Osteocyte (in vitro differentiated cells): ENCODE data around the gene SUGP1. TPM values are rescaled to one million over a fixed set of nuclear protein-coding genes. Genes with fewer than 3 reads are reported as not detected.

Source experiments
- DNase-seq: peaks from one replicate; pipeline ENCODE4 v3.0.0; 2021; ENCODE audit warnings: mixed read lengths; ENCODE audit not compliant: unreplicated experiment; ENCODE audit errors: extremely low spot score
- H3K27ac Mint-ChIP-seq: one replicate; pipeline ENCODE4 v1.8.0; 2021; ENCODE audit warnings: mild to moderate bottlenecking, mixed read lengths; ENCODE audit not compliant: unreplicated experiment
- H3K27me3 Mint-ChIP-seq: one replicate; pipeline ENCODE4 v1.8.0; 2021; ENCODE audit warnings: mixed read lengths; ENCODE audit not compliant: unreplicated experiment
- H3K36me3 Mint-ChIP-seq: one replicate; pipeline ENCODE4 v1.8.0; 2021; ENCODE audit warnings: mixed read lengths; ENCODE audit not compliant: unreplicated experiment
- H3K4me1 Mint-ChIP-seq: one replicate; pipeline ENCODE4 v1.8.0; 2021; ENCODE audit warnings: mixed read lengths; ENCODE audit not compliant: unreplicated experiment
- H3K4me3 Mint-ChIP-seq: one replicate; pipeline ENCODE4 v1.8.0; 2021; ENCODE audit warnings: mild to moderate bottlenecking, moderate library complexity, mixed read lengths; ENCODE audit not compliant: unreplicated experiment
- H3K9me3 Mint-ChIP-seq: one replicate; pipeline ENCODE4 v1.8.0; 2021; ENCODE audit warnings: mixed read lengths; ENCODE audit not compliant: unreplicated experiment
- CTCF ChIP-seq: fragments of 200-600 bp; sonication (generic); IDR thresholded peaks from 2 replicates; pipeline ENCODE4 v1.5.0; 2021; ENCODE audit warnings: antibody characterized with exemption, mild to moderate bottlenecking, moderate library complexity
- total RNA-seq: library from RNA; stranded (reverse); gene quantifications from 2 replicates; pipeline ENCODE4 v1.2.1, GENCODE V29; 2021

SUGP1 gene
- total RNA-seq, 1 donor from 2014 or later, result 71.7 TPM

- no peak for TF ChIP-seq CTCF
- H3K4me3 Mint-ChIP-seq, result no peak overlapping the region
- H3K36me3 Mint-ChIP-seq, result peaks cover 39% of the 10 kb centered on the region
- no peaks in the 10 kb centered on the region for H3K27me3 Mint-ChIP-seq
- DNase-seq, result no peak
- no peak overlapping the region for H3K27ac Mint-ChIP-seq
- no peaks in the 10 kb centered on the region for H3K4me1 Mint-ChIP-seq
- H3K9me3 Mint-ChIP-seq, result no peaks in the 10 kb centered on the region
These were observed 27.2 kb upstream of the SUGP1 start for GRCh38 chr19:19347401-19348110.

- no peak overlapping the region for H3K4me3 Mint-ChIP-seq
- DNase-seq, result no peak
- no peak for TF ChIP-seq CTCF
- no peaks in the 10 kb centered on the region for H3K9me3 Mint-ChIP-seq
- no peaks in the 10 kb centered on the region for H3K4me1 Mint-ChIP-seq
- no peak overlapping the region for H3K27ac Mint-ChIP-seq
- no peaks in the 10 kb centered on the region for H3K27me3 Mint-ChIP-seq
- H3K36me3 Mint-ChIP-seq, result peaks cover 32% of the 10 kb centered on the region
These were observed 25.7 kb upstream of the SUGP1 start for GRCh38 chr19:19345970-19346369.

- no peak overlapping the region for H3K4me3 Mint-ChIP-seq
- no peaks in the 10 kb centered on the region for H3K4me1 Mint-ChIP-seq
- H3K9me3 Mint-ChIP-seq, result no peaks in the 10 kb centered on the region
- DNase-seq, result no peak
- no peak for TF ChIP-seq CTCF
- no peak overlapping the region for H3K27ac Mint-ChIP-seq
- H3K27me3 Mint-ChIP-seq, result no peaks in the 10 kb centered on the region
- H3K36me3 Mint-ChIP-seq, result peaks cover 32% of the 10 kb centered on the region
These were observed 24.9 kb upstream of the SUGP1 start for GRCh38 chr19:19345232-19345631.

- peaks cover 28% of the 10 kb centered on the region for H3K36me3 Mint-ChIP-seq
- H3K4me3 Mint-ChIP-seq, result no peak overlapping the region
- H3K9me3 Mint-ChIP-seq, result no peaks in the 10 kb centered on the region
- no peaks in the 10 kb centered on the region for H3K4me1 Mint-ChIP-seq
- H3K27me3 Mint-ChIP-seq, result no peaks in the 10 kb centered on the region
- no peak overlapping the region for H3K27ac Mint-ChIP-seq
- no peak for DNase-seq
- TF ChIP-seq CTCF, result no peak
These were observed 23.5 kb upstream of the SUGP1 start for GRCh38 chr19:19343762-19344161.

- peaks cover 31% of the 10 kb centered on the region for H3K36me3 Mint-ChIP-seq
- no peaks in the 10 kb centered on the region for H3K4me1 Mint-ChIP-seq
- H3K9me3 Mint-ChIP-seq, result no peaks in the 10 kb centered on the region
- H3K27ac Mint-ChIP-seq, result no peak overlapping the region
- no peak for TF ChIP-seq CTCF
- DNase-seq, result no peak
- no peaks in the 10 kb centered on the region for H3K27me3 Mint-ChIP-seq
- no peak overlapping the region for H3K4me3 Mint-ChIP-seq
These were observed 22.7 kb upstream of the SUGP1 start for GRCh38 chr19:19343016-19343362.
